Measurements from ENCODE around the gene DHRS3. TPM values are rescaled to one million over a fixed set of nuclear protein-coding genes. Genes with fewer than 3 reads are reported as not detected.

The DHRS3 gene
- total RNA-seq, 5 donors from 2014 or later (not counting 1 experiment from before 2014, with no cell fraction given): 56.4 to 107 (median 90.8) TPM

GRCh38 chr1:12537906-12538461 is 80.0 kb downstream of the DHRS3 start:
- no peak overlapping the region for H3K4me3 ChIP-seq (ENCODE audit: control insufficient read depth in 1 of 2, extremely low read depth in 1 of 2, low read length in 1 of 2)
- no peak overlapping the region for H3K27ac Mint-ChIP-seq
- peaks cover 29% of the 10 kb centered on the region for H3K36me3 Mint-ChIP-seq
- no peaks in the 10 kb centered on the region for H3K4me1 ChIP-seq (ENCODE audit: control insufficient read depth in 1 of 2, extremely low read depth in 1 of 2, insufficient read depth in 2 of 2, low read length in 2 of 2)
- POLR2A ChIA-PET: no interaction called here
- ATAC-seq (replicated peaks in 1 of 4) (no peak), DNase-seq (no peak)
- H3K4me3 Mint-ChIP-seq: no peak overlapping the region
- peaks cover 0 to 5% of the 10 kb centered on the region in 2 donors for H3K36me3 ChIP-seq (ENCODE audit: control insufficient read depth in 2 of 2, extremely low read depth in 1 of 2, insufficient read depth in 1 of 2, low read length in 1 of 2)
- no peaks in the 10 kb centered on the region for H3K27me3 Mint-ChIP-seq
- peaks cover 0 to 21% of the 10 kb centered on the region in 2 experiments for H3K27me3 ChIP-seq (replicated peaks in 1 of 2; ENCODE audit: control insufficient read depth in 2 of 2, extremely low read depth in 1 of 2, insufficient read depth in 2 of 2, low read length in 1 of 2)
- H3K4me1 Mint-ChIP-seq: peaks cover 0 to 15% (median 0%) of the 10 kb centered on the region in 3 donors
- H3K9me3 Mint-ChIP-seq: peaks cover 12 to 21% (median 16%) of the 10 kb centered on the region in 3 donors
- no peak overlapping the region for H3K27ac ChIP-seq (ENCODE audit: low read length)
- CTCF ChIA-PET: no interaction called here
- no CpG with 5 or more reads among the region's 3 CpGs for WGBS (ENCODE audit: insufficient coverage)
- H3K9me3 ChIP-seq: no peaks in the 10 kb centered on the region

GRCh38 chr1:12537294-12537693 is 80.7 kb downstream of the DHRS3 start:
- CTCF ChIA-PET: no interaction called here
- peaks cover 12 to 21% (median 16%) of the 10 kb centered on the region in 3 donors for H3K9me3 Mint-ChIP-seq
- 96% methylated on average over 2 of the region's 4 CpGs for WGBS (ENCODE audit: insufficient coverage)

GRCh38 chr1:12536023-12536639 is 81.9 kb downstream of the DHRS3 start:
- Histone ChIP-seq H3K4me1 (ENCODE audit: control insufficient read depth in 1 of 2, extremely low read depth in 1 of 2, insufficient read depth in 2 of 2, low read length in 2 of 2) (no peaks in the 10 kb centered on the region), H3K27me3 (replicated peaks in 1 of 2; ENCODE audit: control insufficient read depth in 2 of 2, extremely low read depth in 1 of 2, insufficient read depth in 2 of 2, low read length in 1 of 2) (peaks cover 0 to 13% of the 10 kb centered on the region in 2 experiments), H3K36me3 (ENCODE audit: control insufficient read depth in 2 of 2, extremely low read depth in 1 of 2, insufficient read depth in 1 of 2, low read length in 1 of 2) (peaks cover 0 to 3% of the 10 kb centered on the region in 2 donors), H3K4me3 (ENCODE audit: control insufficient read depth in 1 of 2, extremely low read depth in 1 of 2, low read length in 1 of 2) (no peak overlapping the region), H3K9me3 (no peaks in the 10 kb centered on the region), H3K27ac (ENCODE audit: low read length) (no peak overlapping the region)
- no peak overlapping the region for H3K4me3 Mint-ChIP-seq
- ATAC-seq (replicated peaks in 1 of 4) (no peak), DNase-seq (no peak)
- no peaks in the 10 kb centered on the region for H3K27me3 Mint-ChIP-seq
- H3K36me3 Mint-ChIP-seq: peaks cover 34% of the 10 kb centered on the region
- ChIA-PET POLR2A (no interaction called here), CTCF (no interaction called here)
- no peak overlapping the region for H3K27ac Mint-ChIP-seq
- no CpG with 5 or more reads among the region's 1 CpG for WGBS (ENCODE audit: insufficient coverage)
- peaks cover 12 to 21% (median 16%) of the 10 kb centered on the region in 3 donors for H3K9me3 Mint-ChIP-seq
- H3K4me1 Mint-ChIP-seq: peaks cover 0 to 16% (median 3%) of the 10 kb centered on the region in 3 donors

More at GRCh38 chr1:12537294-12537693, 80.7 kb downstream of the DHRS3 start:
- H3K27ac ChIP-seq (ENCODE audit: low read length): no peak overlapping the region
- H3K9me3 ChIP-seq: no peaks in the 10 kb centered on the region
- H3K36me3 ChIP-seq (ENCODE audit: control insufficient read depth in 2 of 2, extremely low read depth in 1 of 2, insufficient read depth in 1 of 2, low read length in 1 of 2): peaks cover 0 to 5% of the 10 kb centered on the region in 2 donors
- H3K4me1 Mint-ChIP-seq: peaks cover 0 to 14% (median 0%) of the 10 kb centered on the region in 3 donors
- no peak overlapping the region for H3K27ac Mint-ChIP-seq
- H3K4me3 ChIP-seq (ENCODE audit: control insufficient read depth in 1 of 2, extremely low read depth in 1 of 2, low read length in 1 of 2): no peak overlapping the region
- H3K4me1 ChIP-seq (ENCODE audit: control insufficient read depth in 1 of 2, extremely low read depth in 1 of 2, insufficient read depth in 2 of 2, low read length in 2 of 2): no peaks in the 10 kb centered on the region
- H3K27me3 ChIP-seq (replicated peaks in 1 of 2; ENCODE audit: control insufficient read depth in 2 of 2, extremely low read depth in 1 of 2, insufficient read depth in 2 of 2, low read length in 1 of 2): peaks cover 0 to 21% of the 10 kb centered on the region in 2 experiments
- H3K36me3 Mint-ChIP-seq: peaks cover 30% of the 10 kb centered on the region
- no peak for ATAC-seq (replicated peaks in 1 of 4)
- no peaks in the 10 kb centered on the region for H3K27me3 Mint-ChIP-seq
- no peak for DNase-seq
- H3K4me3 Mint-ChIP-seq: no peak overlapping the region
- POLR2A ChIA-PET: no interaction called here

GRCh38 chr1:12532405-12533315 is 85.3 kb downstream of the DHRS3 start:
- H3K4me3 Mint-ChIP-seq: no peak overlapping the region
- Histone ChIP-seq H3K27ac (ENCODE audit: low read length) (no peak overlapping the region), H3K4me3 (ENCODE audit: control insufficient read depth in 1 of 2, extremely low read depth in 1 of 2, low read length in 1 of 2) (no peak overlapping the region), H3K4me1 (ENCODE audit: control insufficient read depth in 1 of 2, extremely low read depth in 1 of 2, insufficient read depth in 2 of 2, low read length in 2 of 2) (peaks cover 0 to 4% of the 10 kb centered on the region in 2 experiments), H3K27me3 (replicated peaks in 1 of 2; ENCODE audit: control insufficient read depth in 2 of 2, extremely low read depth in 1 of 2, insufficient read depth in 2 of 2, low read length in 1 of 2) (no peaks in the 10 kb centered on the region), H3K9me3 (no peaks in the 10 kb centered on the region), H3K36me3 (ENCODE audit: control insufficient read depth in 2 of 2, extremely low read depth in 1 of 2, insufficient read depth in 1 of 2, low read length in 1 of 2) (no peaks in the 10 kb centered on the region)
- H3K9me3 Mint-ChIP-seq: peaks cover 12 to 20% (median 16%) of the 10 kb centered on the region in 3 donors
- H3K27me3 Mint-ChIP-seq: no peaks in the 10 kb centered on the region
- no peak for ATAC-seq (replicated peaks in 1 of 4)
- ChIA-PET CTCF (no interaction called here), POLR2A (no interaction called here)
- 92% methylated on average over 17 of the region's 19 CpGs for WGBS (ENCODE audit: insufficient coverage)
- peaks cover 29% of the 10 kb centered on the region for H3K36me3 Mint-ChIP-seq
- H3K4me1 Mint-ChIP-seq: peaks cover 10 to 31% (median 11%) of the 10 kb centered on the region in 3 donors
- peak overlapping the region in 1 of 2 donors; percentile 41 for H3K27ac Mint-ChIP-seq
- DNase-seq: no peak

GRCh38 chr1:12531179-12531499 is 86.9 kb downstream of the DHRS3 start:
- no peaks in the 10 kb centered on the region for H3K27me3 Mint-ChIP-seq
- no peak for ATAC-seq (replicated peaks in 1 of 4)
- Histone ChIP-seq H3K27me3 (replicated peaks in 1 of 2; ENCODE audit: control insufficient read depth in 2 of 2, extremely low read depth in 1 of 2, insufficient read depth in 2 of 2, low read length in 1 of 2) (no peaks in the 10 kb centered on the region), H3K9me3 (no peaks in the 10 kb centered on the region), H3K4me1 (ENCODE audit: control insufficient read depth in 1 of 2, extremely low read depth in 1 of 2, insufficient read depth in 2 of 2, low read length in 2 of 2) (peaks cover 0 to 4% of the 10 kb centered on the region in 2 experiments), H3K4me3 (ENCODE audit: control insufficient read depth in 1 of 2, extremely low read depth in 1 of 2, low read length in 1 of 2) (no peak overlapping the region), H3K27ac (ENCODE audit: low read length) (no peak overlapping the region), H3K36me3 (ENCODE audit: control insufficient read depth in 2 of 2, extremely low read depth in 1 of 2, insufficient read depth in 1 of 2, low read length in 1 of 2) (no peaks in the 10 kb centered on the region)
- H3K27ac Mint-ChIP-seq: no peak overlapping the region
- H3K4me3 Mint-ChIP-seq: no peak overlapping the region
- H3K36me3 Mint-ChIP-seq: peaks cover 16% of the 10 kb centered on the region
- no peak for DNase-seq
- H3K4me1 Mint-ChIP-seq: peaks cover 10 to 31% (median 11%) of the 10 kb centered on the region in 3 donors
- peaks cover 7 to 8% (median 7%) of the 10 kb centered on the region in 3 donors for H3K9me3 Mint-ChIP-seq
- ChIA-PET POLR2A (interaction anchor here in 1 of 2 donors (0.6 kb wide), 1 partner anchor 194 kb away, joined by 3 read pairs; no protein-coding TSS in a partner anchor), CTCF (no interaction called here)
- no CpG with 5 or more reads among the region's 1 CpG for WGBS (ENCODE audit: insufficient coverage)

GRCh38 chr1:12530462-12531178 is 87.4 kb downstream of the DHRS3 start:
- CTCF ChIA-PET: no interaction called here

More at GRCh38 chr1:12530462-12531178, 87.4 kb downstream of the DHRS3 start:
- H3K27me3 ChIP-seq (replicated peaks in 1 of 2; ENCODE audit: control insufficient read depth in 2 of 2, extremely low read depth in 1 of 2, insufficient read depth in 2 of 2, low read length in 1 of 2): no peaks in the 10 kb centered on the region
- H3K9me3 Mint-ChIP-seq: peaks cover 3 to 4% (median 4%) of the 10 kb centered on the region in 3 donors
- no peaks in the 10 kb centered on the region for H3K27me3 Mint-ChIP-seq
- DNase-seq (no peak), ATAC-seq (replicated peaks in 1 of 4) (no peak)
- no peaks in the 10 kb centered on the region for H3K36me3 ChIP-seq (ENCODE audit: control insufficient read depth in 2 of 2, extremely low read depth in 1 of 2, insufficient read depth in 1 of 2, low read length in 1 of 2)
- POLR2A ChIA-PET: no interaction called here
- H3K27ac ChIP-seq (ENCODE audit: low read length): no peak overlapping the region
- WGBS (ENCODE audit: insufficient coverage): no CpG with 5 or more reads among the region's 11 CpGs
- peaks cover 10 to 31% (median 11%) of the 10 kb centered on the region in 3 donors for H3K4me1 Mint-ChIP-seq
- peaks cover 12% of the 10 kb centered on the region for H3K36me3 Mint-ChIP-seq
- no peaks in the 10 kb centered on the region for H3K9me3 ChIP-seq
- no peak overlapping the region for H3K4me3 Mint-ChIP-seq
- no peak overlapping the region for H3K27ac Mint-ChIP-seq
- H3K4me1 ChIP-seq (ENCODE audit: control insufficient read depth in 1 of 2, extremely low read depth in 1 of 2, insufficient read depth in 2 of 2, low read length in 2 of 2): peaks cover 0 to 4% of the 10 kb centered on the region in 2 experiments
- H3K4me3 ChIP-seq (ENCODE audit: control insufficient read depth in 1 of 2, extremely low read depth in 1 of 2, low read length in 1 of 2): no peak overlapping the region

All from T-cell (primary cell).